DND-41 (cell line): ENCODE results near the gene CTXND2.
"Not testable (repeated sequence)": the region's sequence is repeated elsewhere in the genome, so short reads cannot be mapped to it uniquely, and the experiment has no call there.

Source experiments
- ATAC-seq: fragments of 200-7000 bp; cut with Tn5 transposase; 3 replicates; pipeline ENCODE4 v1.9.1; 2021; ENCODE audit warnings: low read depth; ENCODE audit not compliant: insufficient read depth
- DNase-seq: peaks from one replicate; pipeline ENCODE4 v3.0.0-alpha.2; 2020
- H2AFZ ChIP-seq: 2 replicates; pipeline ENCODE4 v1.6.0; 2012; ENCODE audit warnings: low read depth, low read length
- H3K27ac ChIP-seq: 2 replicates; pipeline ENCODE4 v1.5.1; 2012; ENCODE audit warnings: low read length, inconsistent platforms
- H3K27me3 ChIP-seq: fragments of 200-600 bp; sonication (generic); 2 replicates; pipeline ENCODE4 v1.6.0; 2012; ENCODE audit warnings: low read length, mild to moderate bottlenecking, inconsistent platforms; ENCODE audit not compliant: insufficient read depth, poor library complexity
- H3K36me3 ChIP-seq: 2 replicates; pipeline ENCODE4 v1.5.1; 2012; ENCODE audit warnings: low read length, inconsistent platforms; ENCODE audit not compliant: insufficient read depth
- H3K4me1 ChIP-seq: 2 replicates; pipeline ENCODE4 v1.5.1; 2012; ENCODE audit warnings: mild to moderate bottlenecking, low read length; ENCODE audit not compliant: insufficient read depth
- H3K4me2 ChIP-seq: 2 replicates; pipeline ENCODE4 v1.6.0; 2012; ENCODE audit warnings: mild to moderate bottlenecking, moderate library complexity, low read length, inconsistent platforms; ENCODE audit not compliant: insufficient read depth
- H3K4me3 ChIP-seq, 2 experiments: fragments of 200-600 bp in 1 of 2; shearing (Covaris generic) in 1 of 2; 2 replicates each; pipeline ENCODE4 v1.5.1; 2012 to 2016; ENCODE audit warnings: inconsistent platforms in 2 of 2, low read length in 2 of 2, mild to moderate bottlenecking in 2 of 2, low read depth in 1 of 2, moderate library complexity in 1 of 2
- H3K79me2 ChIP-seq: 2 replicates; pipeline ENCODE4 v1.6.0; 2012; ENCODE audit warnings: low read length, inconsistent platforms; ENCODE audit not compliant: insufficient read depth
- H3K9ac ChIP-seq: 2 replicates; pipeline ENCODE4 v1.6.0; 2012; ENCODE audit warnings: low read depth, mild to moderate bottlenecking, inconsistent platforms, low read length, moderate library complexity
- H3K9me3 ChIP-seq: 2 replicates; pipeline ENCODE4 v1.5.1; 2012; ENCODE audit warnings: low read length, moderate library complexity, mild to moderate bottlenecking, inconsistent platforms; ENCODE audit not compliant: insufficient read depth, severe bottlenecking
- H4K20me1 ChIP-seq: 2 replicates; pipeline ENCODE4 v1.6.0; 2012; ENCODE audit warnings: low read length; ENCODE audit not compliant: insufficient read depth
- CTCF ChIP-seq: IDR thresholded peaks from 2 replicates; pipeline ENCODE4 v1.5.1; 2012; ENCODE audit warnings: borderline replicate concordance, low read length, moderate library complexity, mild to moderate bottlenecking; ENCODE audit not compliant: poor library complexity, severe bottlenecking; ENCODE audit errors: extremely low read depth
- EZH2 ChIP-seq: IDR thresholded peaks from 3 replicates; pipeline ENCODE4 v1.6.1; 2012; ENCODE audit warnings: borderline replicate concordance, low read depth, mild to moderate bottlenecking, moderate library complexity, low read length, inconsistent platforms; ENCODE audit not compliant: severe bottlenecking

Gene CTXND2

GRCh38 chr1:150926097-150926741 is 39.3 kb downstream of the CTXND2 start, which contains the start of gene SETDB1:
Gene SETDB1, plus strand, starts transcription at chr1:150926363. Its CDS starts 1,352 bp downstream, at chr1:150927715.
- Histone ChIP-seq H3K79me2 (peaks cover 26% of the 10 kb centered on the region), H3K4me1 (peaks cover 22% of the 10 kb centered on the region), H2AFZ (peak within 1 kb of the TSS; percentile 97), H4K20me1 (no peaks in the 10 kb centered on the region), H3K27ac (peak within 1 kb of the TSS; percentile 93), H3K36me3 (peaks cover 38% of the 10 kb centered on the region), H3K4me2 (peak within 1 kb of the TSS; percentile 75), H3K27me3 (no peaks in the 10 kb centered on the region), H3K4me3 (peak within 1 kb of the TSS; percentile 79 to 82), H3K9me3 (peaks cover 11% of the 10 kb centered on the region), H3K9ac (peak within 1 kb of the TSS; percentile 75)
- no peak for TF ChIP-seq EZH2
- TF ChIP-seq CTCF: peak; percentile 44
- ATAC-seq (peak; percentile 96), DNase-seq (peak; percentile 98)

DNA sequence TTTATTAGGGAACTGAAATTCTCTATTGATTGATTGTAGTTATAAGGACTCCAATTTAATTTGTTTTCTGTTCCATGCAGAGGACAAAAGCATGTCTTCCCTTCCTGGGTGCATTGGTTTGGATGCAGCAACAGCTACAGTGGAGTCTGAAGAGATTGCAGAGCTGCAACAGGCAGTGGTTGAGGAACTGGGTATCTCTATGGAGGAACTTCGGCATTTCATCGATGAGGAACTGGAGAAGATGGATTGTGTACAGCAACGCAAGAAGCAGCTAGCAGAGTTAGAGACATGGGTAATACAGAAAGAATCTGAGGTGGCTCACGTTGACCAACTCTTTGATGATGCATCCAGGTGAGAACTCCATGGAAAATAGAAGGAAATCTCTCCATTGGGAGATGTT is 40.7 kb downstream of the CTXND2 start:
- Histone ChIP-seq H3K4me1 (peaks cover 22% of the 10 kb centered on the region), H3K36me3 (peaks cover 51% of the 10 kb centered on the region), H3K9me3 (peaks cover 11% of the 10 kb centered on the region), H3K27ac (no peak overlapping the region; the same call in 1 of the 2 replicates), H3K27me3 (no peaks in the 10 kb centered on the region), H4K20me1 (no peaks in the 10 kb centered on the region), H3K9ac (peak overlapping the region; percentile 75), H3K4me3 (peak overlapping the region in 1 of 2 experiments; percentile 79; a peak in 2 of 4 replicates), H3K4me2 (peak overlapping the region; percentile 75), H2AFZ (no peak overlapping the region), H3K79me2 (peaks cover 28% of the 10 kb centered on the region)
- no peak for ATAC-seq
- TF ChIP-seq EZH2 (no peak), CTCF (no peak)
- DNase-seq: no peak

GRCh38 chr1:150928286-150928685 is 41.4 kb downstream of the CTXND2 start:
- no peaks in the 10 kb centered on the region for H4K20me1 ChIP-seq
- no peaks in the 10 kb centered on the region for H3K27me3 ChIP-seq
- H3K4me1 ChIP-seq: peaks cover 22% of the 10 kb centered on the region
- no peak overlapping the region for H3K27ac ChIP-seq
- peak overlapping the region; percentile 75; the same call in 1 of the 2 replicates for H3K4me2 ChIP-seq
- H3K9ac ChIP-seq: no peak overlapping the region
- H2AFZ ChIP-seq: no peak overlapping the region
- no peak for ATAC-seq
- TF ChIP-seq CTCF (no peak), EZH2 (no peak)
- DNase-seq: no peak
- H3K36me3 ChIP-seq: peaks cover 57% of the 10 kb centered on the region
- no peak overlapping the region for H3K4me3 ChIP-seq
- peaks cover 34% of the 10 kb centered on the region for H3K79me2 ChIP-seq
- peaks cover 11% of the 10 kb centered on the region for H3K9me3 ChIP-seq

GRCh38 chr1:150928775-150929174 is 41.8 kb downstream of the CTXND2 start:
- not testable (repeated sequence) for ATAC-seq, H3K4me2 ChIP-seq, H2AFZ ChIP-seq, H3K27ac ChIP-seq, H3K9ac ChIP-seq, H3K27me3 ChIP-seq, H3K4me3 ChIP-seq, DNase-seq, H4K20me1 ChIP-seq
- peaks cover 11% of the 10 kb centered on the region for H3K9me3 ChIP-seq
- peaks cover 36% of the 10 kb centered on the region for H3K79me2 ChIP-seq
- peaks cover 22% of the 10 kb centered on the region for H3K4me1 ChIP-seq
- peaks cover 60% of the 10 kb centered on the region for H3K36me3 ChIP-seq
